Ascending aorta (tissue), 2 donors: ENCODE measurements around the gene RAB8A. TPM values are rescaled to one million over a fixed set of nuclear protein-coding genes. Genes with fewer than 3 reads are reported as not detected.

ENCODE experiments used
- DNase-seq, 2 donors: peaks; one replicate each; pipeline ENCODE4 v3.0.0-alpha.2; 2019; ENCODE audit warnings: low spot score in 2 of 2
- H3K27ac ChIP-seq, 2 donors: fragments of 200-600 bp; sonication (generic); one replicate each; pipeline ENCODE4 v1.5.1; 2016 to 2017; ENCODE audit warnings: mild to moderate bottlenecking in 1 of 2
- H3K27me3 ChIP-seq: fragments of 200-600 bp; sonication (generic); one replicate; pipeline ENCODE4 v1.5.1; 2017
- H3K36me3 ChIP-seq, 2 donors: fragments of 200-600 bp; sonication (generic); one replicate each; pipeline ENCODE4 v1.5.1; 2016
- H3K4me1 ChIP-seq, 2 donors: fragments of 200-600 bp; sonication (generic); one replicate each; pipeline ENCODE4 v1.5.1; 2016 to 2017; ENCODE audit warnings: mild to moderate bottlenecking in 1 of 2
- H3K4me3 ChIP-seq, 2 donors: fragments of 200-600 bp; sonication (generic); one replicate each; pipeline ENCODE4 v1.5.1; 2016 to 2017; ENCODE audit warnings: mild to moderate bottlenecking in 1 of 2
- H3K9me3 ChIP-seq, 2 donors: fragments of 200-600 bp; sonication (generic); one replicate each; pipeline ENCODE4 v1.5.1; 2016
- CTCF ChIP-seq, 3 experiments: fragments of 200-600 bp in 2 of 3; fragments of 450-650 bp in 1 of 3; sonication (generic) in 2 of 3; IDR thresholded peaks; one replicate each; pipeline ENCODE4 v1.5.1; 2016 to 2019; ENCODE audit warnings: antibody characterized with exemption in 3 of 3, mild to moderate bottlenecking in 1 of 3, moderate library complexity in 1 of 3
- intact Hi-C: fragments of 100-400 bp; cut with DNase I; formaldehyde crosslinking; loops from one replicate; pipeline ENCODE4 v1.15.1; 2023
- total RNA-seq: library from RNA; depleted of rRNA; stranded (reverse); fragments of >200 nt; gene quantifications from one replicate; pipeline ENCODE4 v1.1.0, GENCODE V29; 2016

Gene RAB8A
- total RNA-seq, 1 donor from 2014 or later = 35.1 TPM

DNA sequence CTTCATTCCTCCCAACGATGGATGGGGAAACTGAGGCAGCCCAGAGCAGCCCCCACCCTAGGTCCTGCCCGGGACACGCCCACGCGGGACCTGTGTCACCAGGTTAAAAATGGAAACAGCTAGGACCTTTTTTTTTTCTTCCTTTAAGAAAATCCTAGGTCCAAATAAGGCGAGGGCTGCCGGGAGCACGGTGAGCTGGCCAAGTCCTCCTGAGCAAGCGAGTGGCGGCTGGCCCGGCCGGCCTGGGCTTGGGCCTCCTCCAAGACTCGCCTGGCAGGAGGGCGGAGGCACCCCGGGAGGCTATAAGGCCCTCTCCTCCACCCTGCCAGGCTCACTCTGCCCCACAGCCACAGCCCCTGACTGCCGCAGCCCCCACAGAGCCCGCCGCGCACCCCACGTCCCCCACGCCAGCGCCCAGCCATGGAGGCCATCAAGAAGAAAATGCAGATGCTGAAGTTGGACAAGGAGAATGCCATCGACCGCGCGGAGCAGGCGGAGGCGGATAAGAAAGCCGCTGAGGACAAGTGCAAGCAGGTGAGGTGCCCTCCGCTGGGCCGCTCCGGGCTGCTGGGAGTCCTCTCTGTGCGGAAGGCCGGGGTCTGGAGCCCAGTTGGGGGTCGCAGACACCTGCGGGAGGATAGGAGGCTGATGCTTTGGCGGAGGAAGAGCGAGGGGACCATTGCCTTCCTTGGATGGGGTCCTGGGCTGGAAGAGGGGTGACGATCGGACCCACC is 44.3 kb upstream of the RAB8A start:
- H3K4me3 ChIP-seq = peak overlapping the region; percentile 62 to 80
- intact Hi-C loops = loop anchor here (1.0 to 10.0 kb wide), 5 partner anchors 12 to 255 kb away; partner anchors contain the start of genes AP1M1 and KLF2

GRCh38 chr19:16068696-16069259 is 42.9 kb upstream of the RAB8A start:
- Histone ChIP-seq H3K36me3 (peaks cover 11 to 22% of the 10 kb centered on the region in 2 donors), H3K27ac (peak overlapping the region; percentile 83 to 100), H3K4me3 (peak overlapping the region; percentile 62 to 80), H3K4me1 (peaks cover 9 to 50% of the 10 kb centered on the region in 2 donors), H3K27me3 (no peaks in the 10 kb centered on the region), H3K9me3 (no peaks in the 10 kb centered on the region)
- intact Hi-C loops = loop anchor here (5.0 to 10.0 kb wide), 3 partner anchors 129 to 254 kb away; partner anchors contain the start of genes AP1M1 and KLF2
- no peak for TF ChIP-seq CTCF (IDR thresholded peaks at IDR 0.05)
- DNase-seq = no peak

More for the DNA sequence above, 44.3 kb upstream of the RAB8A start:
- TF ChIP-seq CTCF (IDR thresholded peaks at IDR 0.05) = no peak
- H3K27ac ChIP-seq = peak overlapping the region; percentile 83 to 100
- no peaks in the 10 kb centered on the region for H3K27me3 ChIP-seq
- no peaks in the 10 kb centered on the region for H3K9me3 ChIP-seq
- H3K36me3 ChIP-seq = peaks cover 7 to 10% of the 10 kb centered on the region in 2 donors
- H3K4me1 ChIP-seq = peaks cover 9 to 44% of the 10 kb centered on the region in 2 donors
- DNase-seq = peak; percentile 67 to 96

GRCh38 chr19:16069813-16070365 is 41.8 kb upstream of the RAB8A start:
- Histone ChIP-seq H3K27me3 (no peaks in the 10 kb centered on the region), H3K36me3 (peaks cover 11 to 32% of the 10 kb centered on the region in 2 donors), H3K4me3 (peak overlapping the region; percentile 62 to 80), H3K9me3 (no peaks in the 10 kb centered on the region), H3K27ac (peak overlapping the region; percentile 83 to 100), H3K4me1 (peaks cover 9 to 44% of the 10 kb centered on the region in 2 donors)
- intact Hi-C loops = loop anchor here (5.0 to 10.0 kb wide), 3 partner anchors 127 to 252 kb away; partner anchors contain the start of genes AP1M1 and KLF2
- no peak for TF ChIP-seq CTCF (IDR thresholded peaks at IDR 0.05)
- DNase-seq = peak in 1 of 2 donors; percentile 64

DNA sequence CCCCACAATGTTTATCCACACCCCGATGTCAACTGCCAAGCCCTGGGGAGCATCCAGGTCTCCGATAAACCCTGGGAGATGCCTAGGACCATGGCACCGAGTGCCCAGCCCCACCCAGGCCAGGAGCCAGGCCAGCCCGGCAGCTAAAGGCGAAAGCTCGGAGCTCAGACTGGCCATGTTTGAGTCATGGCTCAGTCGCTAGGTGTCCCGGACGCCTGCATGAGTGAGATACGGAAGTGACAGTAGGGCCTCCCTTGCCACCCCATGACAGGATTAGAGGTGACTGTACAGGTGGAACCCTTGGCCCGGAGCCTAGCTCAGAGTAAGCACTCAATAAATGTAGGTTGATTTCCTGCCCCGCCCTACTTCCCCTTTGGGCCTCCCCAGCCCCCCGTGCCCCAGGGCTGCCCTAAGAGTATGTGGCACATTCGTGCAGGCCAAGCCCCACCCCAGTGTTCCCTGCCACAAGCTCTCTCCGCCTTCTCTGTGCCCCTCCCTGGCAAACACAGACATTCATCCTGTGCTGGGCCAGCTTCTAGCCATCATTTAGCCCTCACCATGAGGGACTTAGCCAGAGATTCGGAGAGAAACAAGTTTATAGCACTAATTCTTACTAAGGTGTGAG is 41.2 kb upstream of the RAB8A start:
- no peak for TF ChIP-seq CTCF (IDR thresholded peaks at IDR 0.05)
- intact Hi-C loops = no loop called here
- H3K4me1 ChIP-seq = peaks cover 9 to 42% of the 10 kb centered on the region in 2 donors
- H3K27ac ChIP-seq = peak overlapping the region; percentile 83 to 100
- H3K9me3 ChIP-seq = no peaks in the 10 kb centered on the region
- peaks cover 11 to 32% of the 10 kb centered on the region in 2 donors for H3K36me3 ChIP-seq
- H3K4me3 ChIP-seq = peak overlapping the region; percentile 62 to 80
- no peaks in the 10 kb centered on the region for H3K27me3 ChIP-seq
- peak; percentile 75 to 89 for DNase-seq

DNA sequence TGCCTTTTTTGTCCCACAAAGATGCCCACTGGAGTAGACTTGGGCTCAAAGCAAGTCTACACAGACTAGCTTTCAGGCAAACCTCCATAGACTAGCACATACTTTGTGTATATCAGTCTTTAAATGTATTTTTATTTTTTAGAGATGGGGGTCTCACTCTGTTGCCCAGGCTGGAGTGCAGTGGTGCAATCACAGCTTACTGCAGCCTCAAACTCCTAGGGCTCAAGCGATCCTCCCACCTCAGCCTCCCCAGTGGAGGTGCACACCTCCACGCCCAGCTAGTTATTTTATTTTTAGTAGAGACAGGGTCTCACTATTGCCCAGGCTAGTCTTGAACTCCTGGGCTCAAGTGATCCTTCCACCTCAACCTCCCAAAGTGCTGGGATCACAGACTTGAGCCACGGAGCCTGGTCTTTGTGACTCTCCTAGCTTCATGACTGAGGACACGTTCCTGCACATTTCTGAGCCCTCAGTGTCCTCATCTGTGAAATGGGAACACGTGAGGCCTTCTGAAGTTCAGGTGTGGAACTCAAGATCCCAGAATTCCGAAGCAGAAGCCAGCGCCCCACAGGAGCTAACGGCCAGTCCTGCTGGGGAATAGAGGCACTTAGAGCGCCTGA is 40.5 kb upstream of the RAB8A start:
- peak overlapping the region; percentile 83 to 100 for H3K27ac ChIP-seq
- no peaks in the 10 kb centered on the region for H3K9me3 ChIP-seq
- no peak for TF ChIP-seq CTCF (IDR thresholded peaks at IDR 0.05)
- intact Hi-C loops = no loop called here
- no peaks in the 10 kb centered on the region for H3K27me3 ChIP-seq
- peaks cover 11 to 32% of the 10 kb centered on the region in 2 donors for H3K36me3 ChIP-seq
- DNase-seq = no peak
- peak overlapping the region; percentile 62 to 80 for H3K4me3 ChIP-seq
- peaks cover 9 to 36% of the 10 kb centered on the region in 2 donors for H3K4me1 ChIP-seq
